H9 (cell line): ENCODE results near the gene PTPRS. TPM values are rescaled to one million over a fixed set of nuclear protein-coding genes. Genes with fewer than 3 reads are reported as not detected.

ENCODE experiments used
- DNase-seq: peaks from one replicate; pipeline ENCODE4 v3.0.0-alpha.2; 2017
- H2AFZ ChIP-seq: one replicate; pipeline ENCODE4 v1.6.1; 2013; ENCODE audit warnings: mild to moderate bottlenecking, low read length, control low read depth, moderate library complexity
- H2AK5ac ChIP-seq: 2 replicates; pipeline ENCODE4 v1.6.1; 2013; ENCODE audit warnings: low read length, control low read depth, mixed read lengths; ENCODE audit not compliant: insufficient read length
- H2BK120ac ChIP-seq: one replicate; pipeline ENCODE4 v1.6.1; 2013; ENCODE audit warnings: low read depth, mild to moderate bottlenecking, low read length, control low read depth, inconsistent platforms; ENCODE audit not compliant: poor library complexity, severe bottlenecking
- H2BK12ac ChIP-seq: 2 replicates; pipeline ENCODE4 v1.6.1; 2013; ENCODE audit warnings: low read length, control low read depth, mixed read lengths, low read depth; ENCODE audit not compliant: insufficient read length
- H2BK15ac ChIP-seq: 2 replicates; pipeline ENCODE4 v1.6.1; 2013; ENCODE audit warnings: low read depth, low read length, control low read depth
- H2BK20ac ChIP-seq: one replicate; pipeline ENCODE4 v1.6.1; 2013; ENCODE audit warnings: low read depth, mild to moderate bottlenecking, low read length, control low read depth, inconsistent platforms; ENCODE audit not compliant: poor library complexity, severe bottlenecking
- H2BK5ac ChIP-seq: 2 replicates; pipeline ENCODE4 v1.6.1; 2013; ENCODE audit warnings: low read length, control low read depth, mixed read lengths; ENCODE audit not compliant: insufficient read length
- H3K14ac ChIP-seq: 2 replicates; pipeline ENCODE4 v1.6.1; 2013; ENCODE audit warnings: low read length, control low read depth; ENCODE audit not compliant: insufficient read depth
- H3K18ac ChIP-seq: 2 replicates; pipeline ENCODE4 v1.6.1; 2013; ENCODE audit warnings: low read depth, mild to moderate bottlenecking, mixed read lengths, low read length, control low read depth; ENCODE audit not compliant: insufficient read length
- H3K23ac ChIP-seq: 2 replicates; pipeline ENCODE4 v1.6.1; 2013; ENCODE audit warnings: low read length, control low read depth, mixed read lengths, low read depth; ENCODE audit not compliant: insufficient read length
- H3K23me2 ChIP-seq: 2 replicates; pipeline ENCODE4 v1.6.1; 2013; ENCODE audit warnings: low read depth, mild to moderate bottlenecking, mixed read lengths, low read length, control low read depth; ENCODE audit not compliant: insufficient read length, poor library complexity, severe bottlenecking
- H3K27ac ChIP-seq: 2 replicates; pipeline ENCODE4 v1.5.1; 2013; ENCODE audit warnings: low read length, control low read depth, mixed read lengths, low read depth; ENCODE audit not compliant: insufficient read length
- H3K27me3 ChIP-seq: 2 replicates; pipeline ENCODE4 v1.6.1; 2013; ENCODE audit warnings: low read length, control low read depth, inconsistent platforms; ENCODE audit not compliant: insufficient read depth
- H3K4ac ChIP-seq: 2 replicates; pipeline ENCODE4 v1.6.1; 2013; ENCODE audit warnings: low read depth, mild to moderate bottlenecking, control low read depth, inconsistent platforms, low read length, moderate library complexity
- H3K4me1 ChIP-seq: 2 replicates; pipeline ENCODE4 v1.6.1; 2013; ENCODE audit warnings: low read length, control low read depth, inconsistent platforms; ENCODE audit not compliant: insufficient read depth
- H3K4me2 ChIP-seq: 2 replicates; pipeline ENCODE4 v1.6.1; 2013; ENCODE audit warnings: low read length, control low read depth, mixed read lengths; ENCODE audit not compliant: insufficient read length, insufficient read depth
- H3K56ac ChIP-seq: 2 replicates; pipeline ENCODE4 v1.6.1; 2013; ENCODE audit warnings: low read depth, mild to moderate bottlenecking, mixed read lengths, low read length, control low read depth; ENCODE audit not compliant: insufficient read length
- H3K79me1 ChIP-seq: 2 replicates; pipeline ENCODE4 v1.6.1; 2013; ENCODE audit warnings: low read depth, mild to moderate bottlenecking, moderate library complexity, low read length, control low read depth, inconsistent platforms; ENCODE audit not compliant: insufficient read depth, poor library complexity, severe bottlenecking
- H3K79me2 ChIP-seq: 2 replicates; pipeline ENCODE4 v1.6.1; 2013; ENCODE audit warnings: low read length, control low read depth, inconsistent platforms; ENCODE audit not compliant: insufficient read depth
- H3K9ac ChIP-seq: 2 replicates; pipeline ENCODE4 v1.6.1; 2013; ENCODE audit warnings: low read length, control low read depth, mixed read lengths; ENCODE audit not compliant: insufficient read length; ENCODE audit errors: extremely low read depth
- H3K9me3 ChIP-seq: one replicate; pipeline ENCODE4 v1.6.1; 2013; ENCODE audit warnings: low read depth, low read length, inconsistent platforms; ENCODE audit not compliant: control insufficient read depth
- H3T11ph ChIP-seq: one replicate; pipeline ENCODE4 v1.6.1; 2013; ENCODE audit warnings: mild to moderate bottlenecking, low read length, control low read depth, inconsistent platforms
- H4K20me1 ChIP-seq: one replicate; pipeline ENCODE4 v1.6.1; 2013; ENCODE audit not compliant: control insufficient read depth, insufficient read length, insufficient read depth
- H4K5ac ChIP-seq: 2 replicates; pipeline ENCODE4 v1.6.1; 2013; ENCODE audit warnings: low read depth, mild to moderate bottlenecking, mixed read lengths, low read length, control low read depth; ENCODE audit not compliant: insufficient read length
- H4K8ac ChIP-seq: replicated peaks from 2 replicates; pipeline ENCODE4 v1.6.1; 2013; ENCODE audit warnings: low read length, control low read depth, mixed read lengths, low read depth; ENCODE audit not compliant: insufficient read length
- H4K91ac ChIP-seq: 2 replicates; pipeline ENCODE4 v1.6.1; 2013; ENCODE audit warnings: low read depth, mild to moderate bottlenecking, moderate library complexity, mixed read lengths, low read length, control low read depth; ENCODE audit not compliant: insufficient read length
- H3K27ac Mint-ChIP-seq, 3 experiments: 2 replicates in 2 of 3; 3 replicates in 1 of 3; pipeline ENCODE4 v1.8.0; 2020 to 2021; ENCODE audit warnings: mixed read lengths in 3 of 3, mild to moderate bottlenecking in 1 of 3, moderate library complexity in 1 of 3
- H3K27me3 Mint-ChIP-seq: 2 replicates; pipeline ENCODE4 v1.8.0; 2021; ENCODE audit warnings: low read depth, mild to moderate bottlenecking, moderate library complexity, mixed read lengths
- H3K36me3 Mint-ChIP-seq, 3 experiments: 2 replicates in 2 of 3; 3 replicates in 1 of 3; pipeline ENCODE4 v1.8.0; 2020 to 2021; ENCODE audit warnings: low read depth in 3 of 3, mixed read lengths in 3 of 3; ENCODE audit not compliant: insufficient read depth in 1 of 3
- H3K4me1 Mint-ChIP-seq, 2 experiments: 2 replicates each; pipeline ENCODE4 v1.8.0; 2020; ENCODE audit warnings: mixed read lengths in 2 of 2
- H3K4me3 Mint-ChIP-seq, 2 experiments: 2 replicates in 1 of 2; 3 replicates in 1 of 2; pipeline ENCODE4 v1.8.0; 2020 to 2021; ENCODE audit warnings: mild to moderate bottlenecking in 2 of 2, mixed read lengths in 2 of 2, moderate library complexity in 1 of 2
- H3K9me3 Mint-ChIP-seq, 2 experiments: 2 replicates in 1 of 2; 3 replicates in 1 of 2; pipeline ENCODE4 v1.8.0; 2020; ENCODE audit warnings: mild to moderate bottlenecking in 2 of 2, mixed read lengths in 2 of 2, moderate library complexity in 1 of 2
- CTCF ChIP-seq: fragments of 200-600 bp; sonication (generic); conservative IDR thresholded peaks from 3 replicates; pipeline ENCODE4 v1.8.0; 2021; ENCODE audit warnings: antibody characterized with exemption, mild to moderate bottlenecking
- WGBS: extraction: QIAGEN DNeasy Blood & Tissue Kit; methylation state at CpG from one replicate; pipeline ENCODE4 v1.1.7; 2013; ENCODE audit warnings: missing lambda C conversion rate, low lambda C conversion rate, mixed read lengths; ENCODE audit not compliant: insufficient read length; ENCODE audit errors: extremely low coverage; 5-methylcytosine and 5-hydroxymethylcytosine counted together
- total RNA-seq: library from RNA; stranded (reverse); gene quantifications from 2 replicates; pipeline ENCODE4 v1.2.1, GENCODE V29; 2021

Gene PTPRS
- total RNA-seq, 1 experiment from 2014 or later: 186 TPM

DNA sequence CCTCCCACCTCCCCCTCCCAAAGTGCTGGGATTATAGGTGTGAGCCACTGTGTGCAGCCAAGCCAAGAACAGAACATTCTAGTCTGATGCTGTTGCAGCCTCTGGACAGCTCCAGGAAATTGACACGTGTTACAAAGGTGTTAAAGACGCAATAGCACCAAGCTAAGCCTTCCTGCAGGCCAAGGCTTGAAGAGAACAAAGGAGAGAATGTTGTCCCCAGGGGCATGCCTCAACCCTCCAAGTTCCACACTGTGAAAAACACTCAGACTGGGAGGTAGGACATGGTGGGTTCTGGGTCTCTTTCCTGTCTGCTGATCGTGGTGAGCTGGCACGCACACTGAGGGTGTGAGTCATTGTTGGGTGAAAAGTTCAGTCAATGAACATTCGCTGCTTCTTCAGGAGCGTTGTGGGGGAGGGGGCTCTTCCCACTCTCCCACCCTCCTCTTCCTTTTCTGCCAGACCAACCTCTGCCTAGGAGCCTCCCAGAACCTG lies 5.3 kb upstream of the PTPRS start:
- no peak overlapping the region for H3K9ac ChIP-seq
- no peaks in the 10 kb centered on the region for H3K79me1 ChIP-seq
- H2BK120ac ChIP-seq: no peak overlapping the region
- H3K23me2 ChIP-seq: no peaks in the 10 kb centered on the region
- H2BK12ac ChIP-seq: no peak overlapping the region
- no peaks in the 10 kb centered on the region for H4K20me1 ChIP-seq
- no CpG with 5 or more reads among the region's 6 CpGs for WGBS
- Mint-ChIP-seq H3K27me3 (peaks cover 69% of the 10 kb centered on the region), H3K9me3 (peaks cover 7 to 11% of the 10 kb centered on the region in 2 experiments), H3K4me3 (no peak overlapping the region), H3K4me1 (peaks cover 6 to 10% of the 10 kb centered on the region in 2 experiments), H3K36me3 (peaks cover 0 to 4% (median 0%) of the 10 kb centered on the region in 3 experiments; a peak in 2 of 7 replicates), H3K27ac (no peak overlapping the region)
- no peak overlapping the region for H3K23ac ChIP-seq
- no peak for TF ChIP-seq CTCF
- H4K5ac ChIP-seq: no peak overlapping the region
- no peak overlapping the region for H2BK5ac ChIP-seq
- peaks cover 6% of the 10 kb centered on the region for H3K27me3 ChIP-seq
- H3T11ph ChIP-seq: no peak overlapping the region
- no peak overlapping the region for H3K18ac ChIP-seq
- no peak overlapping the region for H3K4me2 ChIP-seq
- H3K9me3 ChIP-seq: no peaks in the 10 kb centered on the region
- H2AFZ ChIP-seq: no peak overlapping the region
- H2BK20ac ChIP-seq: no peak overlapping the region
- H3K4ac ChIP-seq: no peak overlapping the region
- no peaks in the 10 kb centered on the region for H3K79me2 ChIP-seq
- H3K27ac ChIP-seq: no peak overlapping the region
- H3K56ac ChIP-seq: no peak overlapping the region
- DNase-seq: no peak
- no peak overlapping the region for H4K91ac ChIP-seq
- H2BK15ac ChIP-seq: no peak overlapping the region
- no peak overlapping the region for H4K8ac ChIP-seq
- no peak overlapping the region; the same call in 1 of the 2 replicates for H3K14ac ChIP-seq
- no peaks in the 10 kb centered on the region for H3K4me1 ChIP-seq
- H2AK5ac ChIP-seq: no peak overlapping the region
